Sigmoid colon (tissue), 4 donors: Measurements from ENCODE around the gene UBE2H.

Experiments used
- EP300 ChIP-seq, 4 donors: sonication (generic); formaldehyde crosslinking; IDR thresholded peaks; one replicate each; pipeline ENCODE4 v1.6.1; 2017; ENCODE audit warnings: antibody characterized with exemption in 4 of 4
- POLR2A ChIP-seq, 2 donors: fragments of 450-650 bp; IDR thresholded peaks; one replicate each; pipeline ENCODE4 v1.6.1; 2016; ENCODE audit warnings: antibody characterized with exemption in 2 of 2, mild to moderate bottlenecking in 2 of 2, moderate library complexity in 2 of 2
- POLR2AphosphoS5 ChIP-seq, 4 donors: sonication (generic); formaldehyde crosslinking; IDR thresholded peaks; one replicate each; pipeline ENCODE4 v1.6.1; 2017; ENCODE audit warnings: antibody characterized with exemption in 4 of 4
- TF ChIP-seq, protein P1 (sequence below), 4 experiments: fragments of 450-650 bp in 3 of 4; fragments of 200-600 bp in 1 of 4; IDR thresholded peaks; one replicate each; pipeline ENCODE4 v1.5.1; 2016 to 2019; ENCODE audit warnings: antibody characterized with exemption in 4 of 4, mild to moderate bottlenecking in 3 of 4, moderate library complexity in 2 of 4

GRCh38 chr7:129804890-129805719 is 147.7 kb downstream of the UBE2H start:
- TF ChIP-seq, protein P1, sequence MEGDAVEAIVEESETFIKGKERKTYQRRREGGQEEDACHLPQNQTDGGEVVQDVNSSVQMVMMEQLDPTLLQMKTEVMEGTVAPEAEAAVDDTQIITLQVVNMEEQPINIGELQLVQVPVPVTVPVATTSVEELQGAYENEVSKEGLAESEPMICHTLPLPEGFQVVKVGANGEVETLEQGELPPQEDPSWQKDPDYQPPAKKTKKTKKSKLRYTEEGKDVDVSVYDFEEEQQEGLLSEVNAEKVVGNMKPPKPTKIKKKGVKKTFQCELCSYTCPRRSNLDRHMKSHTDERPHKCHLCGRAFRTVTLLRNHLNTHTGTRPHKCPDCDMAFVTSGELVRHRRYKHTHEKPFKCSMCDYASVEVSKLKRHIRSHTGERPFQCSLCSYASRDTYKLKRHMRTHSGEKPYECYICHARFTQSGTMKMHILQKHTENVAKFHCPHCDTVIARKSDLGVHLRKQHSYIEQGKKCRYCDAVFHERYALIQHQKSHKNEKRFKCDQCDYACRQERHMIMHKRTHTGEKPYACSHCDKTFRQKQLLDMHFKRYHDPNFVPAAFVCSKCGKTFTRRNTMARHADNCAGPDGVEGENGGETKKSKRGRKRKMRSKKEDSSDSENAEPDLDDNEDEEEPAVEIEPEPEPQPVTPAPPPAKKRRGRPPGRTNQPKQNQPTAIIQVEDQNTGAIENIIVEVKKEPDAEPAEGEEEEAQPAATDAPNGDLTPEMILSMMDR (IDR thresholded peaks at IDR 0.05): no peak
- TF ChIP-seq POLR2AphosphoS5 (IDR thresholded peaks at IDR 0.05) (no peak), EP300 (IDR thresholded peaks at IDR 0.05) (no peak), POLR2A (IDR thresholded peaks at IDR 0.05) (no peak)
